ENCODE results near the gene ADAMTSL1. TPM values are rescaled to one million over a fixed set of nuclear protein-coding genes. Genes with fewer than 3 reads are reported as not detected.

Gene ADAMTSL1
- total and polyA plus RNA-seq, 2 of the 8 experiments (the other 6 are each of a cell fraction or from before 2014, with no cell fraction given): 0.84 to 1.1 TPM

GRCh38 chr9:18550286-18550685, 76.3 kb downstream of the ADAMTSL1 start:
- 84% methylated on average over 5 of the region's 5 CpGs; no CpG with 5 or more reads in 1 of the 2 experiments for WGBS, 2 experiments (ENCODE audit: extremely low coverage in 1 of 2, insufficient coverage in 1 of 2, insufficient read length in 1 of 2, insufficient replicate concordance in 2 of 2, low coverage in 1 of 2, low lambda C conversion rate in 2 of 2, missing lambda C conversion rate in 1 of 2)
- CTCF ChIA-PET (ENCODE audit: partially characterized antibody): no interaction called here
- Histone ChIP-seq H2AFZ (ENCODE audit: low read length) (no peak overlapping the region; the same call in 1 of the 2 replicates), H4K20me1 (replicated peaks in 1 of 2; ENCODE audit: control insufficient read depth in 1 of 2, insufficient read depth in 2 of 2, low read length in 2 of 2) (no peaks in the 10 kb centered on the region), H3K23ac (ENCODE audit: insufficient read length) (no peak overlapping the region), H2BK12ac (ENCODE audit: low read depth, low read length) (no peak overlapping the region), H3K18ac (ENCODE audit: extremely low read depth, low read length) (no peak overlapping the region), H3K79me1 (ENCODE audit: low read depth, low read length) (no peaks in the 10 kb centered on the region), H2BK20ac (ENCODE audit: low read length) (no peak overlapping the region), H3K4ac (replicated peaks; ENCODE audit: insufficient read length, low read depth, low read length) (no peak overlapping the region), H3K27me3 (replicated peaks in 1 of 4; ENCODE audit: control insufficient read depth in 3 of 4, extremely low read depth in 1 of 4, insufficient read depth in 3 of 4, low read length in 3 of 4) (no peaks in the 10 kb centered on the region), H2BK120ac (replicated peaks; ENCODE audit: low read depth, low read length) (no peak overlapping the region), H3K9me3 (ENCODE audit: insufficient read depth in 2 of 2, low read depth in 1 of 2, low read length in 1 of 2) (peaks cover 0 to 2% of the 10 kb centered on the region in 2 experiments; a peak in 1 of 4 replicates), H2AK5ac (ENCODE audit: low read depth, low read length) (no peak overlapping the region), H3K4me2 (ENCODE audit: insufficient read depth in 1 of 2, low read depth in 2 of 2, low read length in 2 of 2) (no peak overlapping the region), H3K4me1 (replicated peaks in 1 of 4; ENCODE audit: control insufficient read depth in 3 of 4, insufficient read depth in 4 of 4, low read length in 3 of 4) (no peaks in the 10 kb centered on the region), H3K36me3 (ENCODE audit: control insufficient read depth in 2 of 4, insufficient read depth in 4 of 4, low read length in 3 of 4) (no peaks in the 10 kb centered on the region), H2BK15ac (ENCODE audit: low read length) (no peak overlapping the region), H2BK5ac (ENCODE audit: low read depth, low read length) (no peak overlapping the region), H3K27ac (ENCODE audit: low read depth, low read length) (no peak overlapping the region), H3K56ac (replicated peaks; ENCODE audit: insufficient read length, low read depth, low read length) (no peak overlapping the region), H3K14ac (ENCODE audit: insufficient read length) (no peak overlapping the region), H3K79me2 (ENCODE audit: control insufficient read depth in 1 of 2, insufficient read depth in 2 of 2, low read length in 2 of 2) (no peaks in the 10 kb centered on the region), H4K91ac (replicated peaks; ENCODE audit: insufficient read length, low read length) (no peak overlapping the region), H3K23me2 (ENCODE audit: low read depth, low read length) (no peaks in the 10 kb centered on the region), H4K5ac (ENCODE audit: insufficient read length, low read depth, low read length) (no peak overlapping the region), H3K4me3 (ENCODE audit: extremely low read depth in 1 of 4, insufficient read depth in 2 of 4, low read depth in 3 of 4, low read length in 4 of 4) (no peak overlapping the region), H4K8ac (ENCODE audit: extremely low read depth, insufficient read depth, low read length) (no peak overlapping the region), H3K9ac (replicated peaks in 1 of 4; ENCODE audit: extremely low read depth in 1 of 4, low read depth in 3 of 4, low read length in 3 of 4) (no peak overlapping the region)
- POLR2A ChIA-PET (ENCODE audit: partially characterized antibody): no interaction called here
- FAIRE-seq (peak; percentile 19), DNase-seq (ENCODE audit: low read depth in 1 of 2, low spot score in 2 of 2) (no peak)
- TF ChIP-seq MAFK (IDR thresholded peaks at IDR 0.05; ENCODE audit: low read depth, low read length) (no peak), HDAC6 (IDR thresholded peaks at IDR 0.05; ENCODE audit: low read depth, low read length) (no peak), BCL11A (IDR thresholded peaks at IDR 0.05; ENCODE audit: low read depth in 2 of 2, low read length in 2 of 2) (no peak)

All from H1 (cell line).